Measurements from ENCODE around the gene CARD19. TPM values are rescaled to one million over a fixed set of nuclear protein-coding genes. Genes with fewer than 3 reads are reported as not detected.

Gene CARD19
- polyA plus RNA-seq, 1 donor (not counting 4 experiments of a cell fraction or from before 2014, with no cell fraction given), result 36.7 TPM

DNA sequence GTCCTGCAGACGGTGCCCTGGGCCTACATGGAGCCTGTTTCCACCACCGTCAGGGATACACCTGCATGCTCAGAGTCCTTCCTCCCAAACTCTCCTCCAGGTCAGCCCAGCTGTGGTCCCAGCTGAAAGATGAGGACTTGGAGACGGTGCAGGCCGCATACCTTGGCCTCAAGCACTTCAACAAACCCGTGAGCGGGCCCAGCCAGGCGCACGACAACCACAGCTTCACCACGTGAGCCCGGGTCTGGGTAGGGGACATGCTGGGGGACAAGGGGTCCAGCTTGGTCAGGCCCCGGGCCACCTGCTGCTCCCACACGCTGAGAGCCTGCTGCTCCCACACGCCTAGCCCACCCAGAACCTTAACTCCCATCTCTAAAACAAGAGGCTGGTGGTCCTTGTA, 16.6 kb upstream of the CARD19 start:
- Histone ChIP-seq H3K9me3 (ENCODE audit: control insufficient read depth, low read depth, low read length) (no peaks in the 10 kb centered on the region), H2AFZ (ENCODE audit: control insufficient read depth, low read length) (no peak overlapping the region), H3K4me1 (ENCODE audit: control insufficient read depth, extremely low read depth, insufficient read depth, low read length) (no peaks in the 10 kb centered on the region), H4K20me1 (ENCODE audit: control insufficient read depth, extremely low read depth, insufficient read depth, low read length) (no peaks in the 10 kb centered on the region), H3K9ac (ENCODE audit: control insufficient read depth, extremely low read depth, insufficient read depth, low read length) (no peak overlapping the region), H3K9me1 (ENCODE audit: control insufficient read depth, extremely low read depth, insufficient read depth, low read length) (no peaks in the 10 kb centered on the region), H3K27me3 (ENCODE audit: control insufficient read depth, extremely low read depth, insufficient read depth, low read length) (peaks cover 3% of the 10 kb centered on the region), H3K79me2 (ENCODE audit: control insufficient read depth, insufficient read depth, low read length) (no peaks in the 10 kb centered on the region), H3K36me3 (ENCODE audit: control insufficient read depth in 2 of 2, extremely low read depth in 1 of 2, insufficient read depth in 2 of 2, low read length in 2 of 2) (no peaks in the 10 kb centered on the region), H3K4me3 (ENCODE audit: control insufficient read depth in 2 of 3, extremely low read depth in 1 of 3, insufficient read depth in 2 of 3, low read depth in 1 of 3, low read length in 3 of 3) (no peak overlapping the region), H3K27ac (ENCODE audit: control insufficient read depth, insufficient read depth, low read length) (no peak overlapping the region), H3K4me2 (ENCODE audit: control insufficient read depth, extremely low read depth, insufficient read depth, low read depth, low read length) (no peak overlapping the region)
- dilution Hi-C loops (cut with MboI; ENCODE audit: extremely low pct_ligation_motif_present, low sequenced_read_pairs), result no loop called here
- DNase-seq (ENCODE audit: low read depth, low spot score) (no peak), FAIRE-seq (no peak)
- TF ChIP-seq EZH2 (IDR thresholded peaks at IDR 0.05; ENCODE audit: low read length), result no peak
- TF ChIP-seq, protein P1, sequence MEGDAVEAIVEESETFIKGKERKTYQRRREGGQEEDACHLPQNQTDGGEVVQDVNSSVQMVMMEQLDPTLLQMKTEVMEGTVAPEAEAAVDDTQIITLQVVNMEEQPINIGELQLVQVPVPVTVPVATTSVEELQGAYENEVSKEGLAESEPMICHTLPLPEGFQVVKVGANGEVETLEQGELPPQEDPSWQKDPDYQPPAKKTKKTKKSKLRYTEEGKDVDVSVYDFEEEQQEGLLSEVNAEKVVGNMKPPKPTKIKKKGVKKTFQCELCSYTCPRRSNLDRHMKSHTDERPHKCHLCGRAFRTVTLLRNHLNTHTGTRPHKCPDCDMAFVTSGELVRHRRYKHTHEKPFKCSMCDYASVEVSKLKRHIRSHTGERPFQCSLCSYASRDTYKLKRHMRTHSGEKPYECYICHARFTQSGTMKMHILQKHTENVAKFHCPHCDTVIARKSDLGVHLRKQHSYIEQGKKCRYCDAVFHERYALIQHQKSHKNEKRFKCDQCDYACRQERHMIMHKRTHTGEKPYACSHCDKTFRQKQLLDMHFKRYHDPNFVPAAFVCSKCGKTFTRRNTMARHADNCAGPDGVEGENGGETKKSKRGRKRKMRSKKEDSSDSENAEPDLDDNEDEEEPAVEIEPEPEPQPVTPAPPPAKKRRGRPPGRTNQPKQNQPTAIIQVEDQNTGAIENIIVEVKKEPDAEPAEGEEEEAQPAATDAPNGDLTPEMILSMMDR (optimal IDR thresholded peaks at IDR 0.05 in 1 of 3, IDR thresholded peaks at IDR 0.05 in 1 of 3, conservative IDR thresholded peaks at IDR 0.05 in 1 of 3; ENCODE audit: extremely low read depth in 1 of 3, insufficient read depth in 2 of 3, low read length in 3 of 3), result no peak

- Histone ChIP-seq H3K9me1 (ENCODE audit: control insufficient read depth, extremely low read depth, insufficient read depth, low read length) (no peaks in the 10 kb centered on the region), H3K79me2 (ENCODE audit: control insufficient read depth, insufficient read depth, low read length) (no peaks in the 10 kb centered on the region), H2AFZ (ENCODE audit: control insufficient read depth, low read length) (no peak overlapping the region), H3K27ac (ENCODE audit: control insufficient read depth, insufficient read depth, low read length) (no peak overlapping the region), H3K9me3 (ENCODE audit: control insufficient read depth, low read depth, low read length) (no peaks in the 10 kb centered on the region), H3K4me1 (ENCODE audit: control insufficient read depth, extremely low read depth, insufficient read depth, low read length) (no peaks in the 10 kb centered on the region), H4K20me1 (ENCODE audit: control insufficient read depth, extremely low read depth, insufficient read depth, low read length) (no peaks in the 10 kb centered on the region), H3K4me3 (ENCODE audit: control insufficient read depth in 2 of 3, extremely low read depth in 1 of 3, insufficient read depth in 2 of 3, low read depth in 1 of 3, low read length in 3 of 3) (no peak overlapping the region), H3K27me3 (ENCODE audit: control insufficient read depth, extremely low read depth, insufficient read depth, low read length) (peaks cover 3% of the 10 kb centered on the region), H3K4me2 (ENCODE audit: control insufficient read depth, extremely low read depth, insufficient read depth, low read depth, low read length) (no peak overlapping the region), H3K9ac (ENCODE audit: control insufficient read depth, extremely low read depth, insufficient read depth, low read length) (no peak overlapping the region), H3K36me3 (ENCODE audit: control insufficient read depth in 2 of 2, extremely low read depth in 1 of 2, insufficient read depth in 2 of 2, low read length in 2 of 2) (no peaks in the 10 kb centered on the region)
- DNase-seq (ENCODE audit: low read depth, low spot score) (no peak), FAIRE-seq (no peak)
- dilution Hi-C loops (cut with MboI; ENCODE audit: extremely low pct_ligation_motif_present, low sequenced_read_pairs), result no loop called here
- TF ChIP-seq EZH2 (IDR thresholded peaks at IDR 0.05; ENCODE audit: low read length), result no peak
- TF ChIP-seq, protein P1 (optimal IDR thresholded peaks at IDR 0.05 in 1 of 3, IDR thresholded peaks at IDR 0.05 in 1 of 3, conservative IDR thresholded peaks at IDR 0.05 in 1 of 3; ENCODE audit: extremely low read depth in 1 of 3, insufficient read depth in 2 of 3, low read length in 3 of 3), result no peak
Observed at GRCh38 chr9:93080406-93080805, 15.6 kb upstream of the CARD19 start.
